GM12872 (cell line): ENCODE data around the gene MAB21L4.

Experiments
- CTCF ChIP-seq: IDR thresholded peaks from 3 replicates; pipeline ENCODE4 v1.5.1; 2011; ENCODE audit warnings: low read depth, mild to moderate bottlenecking, low read length, moderate library complexity; ENCODE audit not compliant: insufficient read depth

The MAB21L4 gene

GRCh38 chr2:240927390-240927781, 31.4 kb upstream of the MAB21L4 start:
- TF ChIP-seq CTCF: no peak

DNA sequence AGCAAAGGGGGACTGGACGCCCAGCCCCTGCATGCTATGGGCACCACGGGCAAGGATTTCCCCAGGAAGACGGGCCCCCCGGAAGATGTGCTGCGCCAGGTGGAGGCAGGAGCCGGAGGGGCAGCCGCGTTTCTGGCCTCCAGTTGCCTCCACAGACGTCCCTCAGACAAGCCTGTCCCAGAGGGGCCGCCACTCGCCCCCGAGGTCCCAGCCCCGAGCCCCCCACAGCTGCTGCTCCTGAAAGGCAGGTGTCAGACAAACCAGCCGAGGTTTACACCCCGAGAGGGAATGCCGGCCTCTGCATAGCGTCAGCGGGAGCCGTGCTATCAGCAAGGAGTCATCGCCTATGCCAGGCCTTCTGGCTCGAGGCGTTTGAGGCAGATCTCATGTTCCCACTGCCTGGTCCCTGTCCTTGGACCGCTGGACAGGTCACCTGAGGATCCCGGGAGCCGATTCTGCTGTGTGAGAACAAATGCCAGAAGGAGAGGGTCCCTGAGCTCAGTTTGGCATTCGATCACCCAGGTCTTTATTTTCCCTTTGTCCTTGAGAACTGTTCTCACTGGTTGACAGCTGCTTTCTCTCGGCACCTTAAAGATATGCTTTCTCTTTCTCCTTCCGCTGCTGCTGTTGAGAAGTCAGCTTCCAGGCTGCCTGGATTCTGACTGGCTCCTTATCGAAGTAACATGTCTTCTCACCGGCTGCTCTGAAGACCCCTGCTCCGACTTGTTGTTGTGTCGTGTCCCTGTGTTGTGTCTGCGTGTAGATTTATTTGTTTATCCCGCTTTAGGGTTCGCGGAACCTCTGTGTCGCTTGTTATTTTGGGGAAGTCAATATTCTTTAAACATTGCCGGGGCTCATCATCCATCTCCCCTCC, 30.8 kb upstream of the MAB21L4 start:
- no peak for TF ChIP-seq CTCF

- TF ChIP-seq CTCF: no peak
These were observed 29.9 kb upstream of the MAB21L4 start for GRCh38 chr2:240925568-240926515.

GRCh38 chr2:240925191-240925567, 29.2 kb upstream of the MAB21L4 start:
- no peak for TF ChIP-seq CTCF

- no peak for TF ChIP-seq CTCF
These were observed 27.1 kb upstream of the MAB21L4 start for GRCh38 chr2:240922982-240923537.

DNA sequence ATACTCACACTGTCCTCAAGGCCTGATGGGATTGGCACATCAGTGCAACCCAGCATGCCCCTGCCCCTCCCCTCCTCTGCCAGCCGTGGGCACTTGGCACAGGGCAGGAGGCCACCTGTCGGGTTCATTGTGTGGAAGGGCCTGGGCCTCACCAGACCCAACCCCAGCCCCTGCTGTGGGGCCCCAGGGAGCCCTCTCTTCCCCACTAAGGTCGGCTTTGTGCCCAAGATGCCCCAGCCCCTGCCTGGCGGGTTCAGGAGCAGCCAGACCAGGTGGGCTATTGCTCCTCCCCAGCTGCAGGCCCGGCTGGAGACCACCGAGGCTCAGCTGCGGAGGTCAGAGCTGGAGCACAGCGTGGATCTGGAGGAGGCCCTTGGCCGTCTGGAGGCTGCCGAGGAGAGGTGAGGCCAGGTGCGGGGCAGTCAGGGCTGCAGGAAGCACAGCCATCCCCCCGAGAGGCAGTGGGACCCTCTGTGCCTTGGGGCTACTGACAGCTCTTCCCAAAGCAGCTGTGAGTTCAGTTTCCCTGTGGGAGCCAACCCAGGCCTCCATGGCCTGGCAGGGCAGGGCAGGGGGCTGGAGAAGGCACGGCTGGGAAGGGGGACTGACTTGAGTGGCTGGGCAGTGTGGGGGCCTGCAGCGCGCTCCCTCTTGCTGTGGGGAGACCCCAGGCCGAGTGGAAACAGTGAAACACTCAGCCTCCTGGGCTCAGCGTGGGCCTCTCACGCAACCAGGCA, 26.5 kb upstream of the MAB21L4 start:
- no peak for TF ChIP-seq CTCF

DNA sequence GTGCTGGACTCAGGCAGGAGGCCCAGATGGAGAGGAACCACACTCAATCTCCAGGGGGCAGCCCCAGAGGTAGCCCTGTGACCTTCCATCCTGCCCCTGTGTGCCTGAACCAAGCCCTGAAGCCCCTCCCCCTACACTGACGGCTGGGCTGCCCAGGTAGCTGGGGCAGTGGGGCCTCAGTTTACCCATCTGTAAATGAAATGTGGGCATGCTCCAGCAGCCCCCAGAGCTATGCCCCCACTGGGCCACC, 26.0 kb upstream of the MAB21L4 start:
- TF ChIP-seq CTCF: no peak
